Brain microvascular endothelial cell (primary cell): Measurements from ENCODE around the gene C1orf35.

ENCODE experiments used
- DNase-seq: peaks from one replicate; pipeline ENCODE4 v3.0.0-alpha.2; 2020
- H3K27ac ChIP-seq: fragments of 250-450 bp; sonication (Bioruptor Pico); 2 replicates; pipeline ENCODE4 v1.5.1; 2020; ENCODE audit warnings: mild to moderate bottlenecking, moderate library complexity
- H3K27me3 ChIP-seq: fragments of 250-450 bp; sonication (Bioruptor Pico); replicated peaks from 2 replicates; pipeline ENCODE4 v1.5.1; 2020; ENCODE audit warnings: mild to moderate bottlenecking
- H3K36me3 ChIP-seq: fragments of 250-450 bp; sonication (Bioruptor Pico); replicated peaks from 2 replicates; pipeline ENCODE4 v1.5.1; 2020; ENCODE audit warnings: mild to moderate bottlenecking
- H3K4me3 ChIP-seq: 2 replicates; pipeline ENCODE4 v1.5.1; 2011; ENCODE audit warnings: low read depth, mild to moderate bottlenecking, control low read depth, low read length, moderate library complexity
- in situ Hi-C: cut with HindIII; loops from 2 replicates; pipeline ENCODE4 v1.10.0; 2017; ENCODE audit warnings: low sequenced_read_pairs, low pct_ligation_motif_present
- TF ChIP-seq, protein P1 (sequence below): IDR thresholded peaks from 2 replicates; pipeline ENCODE4 v1.5.1; 2011; ENCODE audit warnings: low read depth, mild to moderate bottlenecking, moderate library complexity, low read length, control low read depth, inconsistent platforms; ENCODE audit errors: missing control alignments

C1orf35 gene

DNA sequence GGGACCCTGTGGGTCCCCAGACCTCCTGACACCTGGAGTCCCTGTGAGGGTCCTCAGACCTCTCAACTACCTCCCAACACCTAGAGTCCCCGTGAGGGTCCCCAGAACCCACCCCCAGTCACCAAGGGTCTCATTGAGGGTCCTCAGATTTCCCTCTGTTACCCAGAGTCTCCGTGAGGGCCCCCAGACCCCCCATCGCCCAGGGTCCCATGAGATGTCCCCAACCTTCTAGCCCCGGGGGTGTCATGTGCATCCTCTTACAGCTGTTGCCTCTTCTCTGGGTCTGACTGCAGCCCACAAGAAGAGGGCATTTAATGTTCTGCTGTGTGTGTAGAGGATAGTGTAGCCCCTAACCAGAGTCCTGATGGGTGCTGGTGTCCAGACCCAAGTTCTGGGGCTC lies 44.6 kb upstream of the C1orf35 start:
- H3K27ac ChIP-seq = no peak overlapping the region
- H3K4me3 ChIP-seq = no peak overlapping the region
- in situ Hi-C loops = no loop called here
- no peaks in the 10 kb centered on the region for H3K27me3 ChIP-seq
- H3K36me3 ChIP-seq = peaks cover 14% of the 10 kb centered on the region
- no peak for DNase-seq
- TF ChIP-seq, protein P1, sequence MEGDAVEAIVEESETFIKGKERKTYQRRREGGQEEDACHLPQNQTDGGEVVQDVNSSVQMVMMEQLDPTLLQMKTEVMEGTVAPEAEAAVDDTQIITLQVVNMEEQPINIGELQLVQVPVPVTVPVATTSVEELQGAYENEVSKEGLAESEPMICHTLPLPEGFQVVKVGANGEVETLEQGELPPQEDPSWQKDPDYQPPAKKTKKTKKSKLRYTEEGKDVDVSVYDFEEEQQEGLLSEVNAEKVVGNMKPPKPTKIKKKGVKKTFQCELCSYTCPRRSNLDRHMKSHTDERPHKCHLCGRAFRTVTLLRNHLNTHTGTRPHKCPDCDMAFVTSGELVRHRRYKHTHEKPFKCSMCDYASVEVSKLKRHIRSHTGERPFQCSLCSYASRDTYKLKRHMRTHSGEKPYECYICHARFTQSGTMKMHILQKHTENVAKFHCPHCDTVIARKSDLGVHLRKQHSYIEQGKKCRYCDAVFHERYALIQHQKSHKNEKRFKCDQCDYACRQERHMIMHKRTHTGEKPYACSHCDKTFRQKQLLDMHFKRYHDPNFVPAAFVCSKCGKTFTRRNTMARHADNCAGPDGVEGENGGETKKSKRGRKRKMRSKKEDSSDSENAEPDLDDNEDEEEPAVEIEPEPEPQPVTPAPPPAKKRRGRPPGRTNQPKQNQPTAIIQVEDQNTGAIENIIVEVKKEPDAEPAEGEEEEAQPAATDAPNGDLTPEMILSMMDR = no peak

DNA sequence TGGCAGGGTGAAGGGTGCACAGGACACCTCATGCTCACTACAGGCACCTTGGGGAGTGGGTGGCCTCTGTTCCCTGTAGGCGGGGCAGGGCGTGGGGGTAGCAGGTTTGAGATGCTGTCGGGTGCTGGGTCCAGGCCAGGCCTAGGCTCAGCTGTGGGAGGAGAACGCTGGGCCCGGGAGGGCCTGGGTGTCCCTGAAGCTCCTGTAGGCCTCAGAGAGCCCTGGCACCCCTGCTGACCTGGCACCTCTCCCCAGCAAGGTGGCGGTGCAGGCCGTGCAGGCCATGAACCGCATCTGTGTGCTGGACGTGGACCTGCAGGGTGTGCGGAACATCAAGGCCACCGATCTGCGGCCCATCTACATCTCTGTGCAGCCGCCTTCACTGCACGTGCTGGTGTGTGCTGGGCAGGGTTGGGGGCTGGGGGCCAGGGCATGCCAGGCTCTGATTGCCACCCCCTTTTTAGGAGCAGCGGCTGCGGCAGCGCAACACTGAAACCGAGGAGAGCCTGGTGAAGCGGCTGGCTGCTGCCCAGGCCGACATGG lies 44.1 kb upstream of the C1orf35 start:
- Histone ChIP-seq H3K36me3 (peaks cover 14% of the 10 kb centered on the region), H3K27ac (no peak overlapping the region), H3K27me3 (no peaks in the 10 kb centered on the region), H3K4me3 (no peak overlapping the region)
- TF ChIP-seq, protein P1 = no peak
- in situ Hi-C loops = no loop called here
- DNase-seq = no peak

DNA sequence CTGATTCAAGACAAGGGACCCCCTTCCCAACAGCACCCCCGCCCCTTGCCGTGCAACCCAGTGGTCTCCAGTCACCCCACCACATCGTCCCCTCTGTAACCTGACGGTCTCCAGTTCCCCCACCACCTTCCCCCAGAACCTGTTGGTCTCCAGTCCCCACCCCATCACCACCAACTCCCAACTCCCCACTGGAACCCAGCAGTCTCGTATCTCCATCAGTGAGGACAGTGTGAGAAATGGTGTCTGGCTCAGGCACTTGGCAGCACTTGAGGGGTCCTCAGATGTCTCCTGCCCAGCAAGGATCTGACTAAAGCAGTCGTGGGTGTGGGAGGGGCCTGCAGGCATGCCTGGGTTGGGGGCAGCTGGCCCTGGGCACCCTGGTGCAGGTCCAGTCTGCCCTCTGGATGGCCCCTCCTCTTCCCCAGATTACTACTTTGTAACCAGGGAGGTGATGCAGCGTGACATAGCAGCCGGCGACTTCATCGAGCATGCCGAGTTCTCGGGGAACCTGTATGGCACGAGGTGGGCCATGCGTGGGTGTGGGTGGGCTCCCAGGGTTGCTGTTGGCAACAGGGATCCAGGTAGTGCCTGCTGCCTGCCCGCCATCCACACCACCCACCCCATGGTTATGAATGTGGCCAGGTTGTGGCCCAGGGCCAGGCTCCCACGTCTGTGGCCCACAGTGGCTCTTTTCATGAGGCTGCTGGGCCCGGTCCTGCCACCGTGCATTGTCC lies 43.5 kb upstream of the C1orf35 start:
- no peaks in the 10 kb centered on the region for H3K27me3 ChIP-seq
- TF ChIP-seq, protein P1 = no peak
- H3K27ac ChIP-seq = no peak overlapping the region
- H3K4me3 ChIP-seq = no peak overlapping the region
- in situ Hi-C loops = no loop called here
- H3K36me3 ChIP-seq = peaks cover 18% of the 10 kb centered on the region
- DNase-seq = no peak

DNA sequence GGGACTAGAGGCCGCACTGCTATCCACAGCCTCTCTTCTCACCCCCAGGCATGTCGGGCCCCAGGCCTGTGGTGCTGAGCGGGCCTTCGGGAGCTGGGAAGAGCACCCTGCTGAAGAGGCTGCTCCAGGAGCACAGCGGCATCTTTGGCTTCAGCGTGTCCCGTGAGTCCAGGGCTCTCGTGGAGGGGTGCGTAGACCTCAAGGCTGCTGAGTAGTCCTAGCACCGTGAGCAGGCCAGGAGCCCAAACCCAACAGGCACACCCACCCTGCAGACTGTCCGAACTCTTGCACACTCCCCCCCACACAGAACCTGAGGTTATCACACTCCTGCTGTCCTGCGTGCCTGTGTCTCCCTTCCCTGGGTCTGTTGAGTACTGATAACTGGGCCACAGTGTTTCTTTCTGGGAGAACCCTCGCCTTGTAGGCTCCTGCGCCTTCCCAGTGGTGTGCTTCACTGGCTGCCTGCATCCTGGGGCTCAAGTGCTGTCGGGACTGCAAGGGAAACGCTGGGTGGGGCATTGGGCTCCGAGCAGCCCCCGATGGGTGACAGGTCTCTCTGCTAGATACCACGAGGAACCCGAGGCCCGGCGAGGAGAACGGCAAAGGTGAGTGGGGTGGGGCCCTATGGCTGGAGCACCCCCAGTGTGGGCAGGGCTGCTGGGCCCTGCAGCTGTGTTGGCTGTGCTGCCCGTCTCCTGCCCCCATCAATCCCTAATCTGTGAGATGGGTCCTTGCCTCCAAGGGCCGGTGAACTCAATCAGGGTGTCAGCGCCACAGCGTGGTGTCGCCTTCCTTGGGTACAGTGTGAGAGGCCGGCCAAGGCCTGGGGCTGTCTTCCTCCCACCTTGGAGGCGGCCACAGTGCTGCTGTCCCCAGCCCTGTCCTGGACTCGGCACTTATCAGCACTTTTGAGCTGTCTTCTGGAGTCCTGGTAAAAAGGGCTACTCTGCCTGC lies 42.6 kb upstream of the C1orf35 start:
- H3K36me3 ChIP-seq = peaks cover 18% of the 10 kb centered on the region
- in situ Hi-C loops = no loop called here
- H3K27me3 ChIP-seq = no peaks in the 10 kb centered on the region
- no peak for DNase-seq
- H3K4me3 ChIP-seq = no peak overlapping the region
- TF ChIP-seq, protein P1 = no peak
- H3K27ac ChIP-seq = no peak overlapping the region

DNA sequence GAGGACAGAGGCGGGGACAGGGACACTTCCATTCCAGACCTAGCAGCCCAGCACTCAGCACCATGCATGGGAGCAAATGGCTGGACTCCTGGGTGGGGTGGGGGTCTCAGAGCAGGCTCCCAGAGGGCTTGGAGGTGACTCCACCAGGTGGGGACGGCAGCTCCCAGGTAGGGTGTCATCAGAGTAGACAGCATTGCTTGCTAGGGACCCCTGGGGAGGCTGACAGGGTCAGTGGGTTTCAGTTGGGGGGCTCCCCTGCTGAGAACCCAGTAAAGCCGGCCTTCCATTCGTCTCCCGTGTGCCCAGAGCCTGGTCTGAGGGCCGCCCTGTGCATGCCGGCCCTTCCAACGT lies 41.8 kb upstream of the C1orf35 start:
- Histone ChIP-seq H3K27me3 (no peaks in the 10 kb centered on the region), H3K4me3 (no peak overlapping the region), H3K27ac (no peak overlapping the region), H3K36me3 (peaks cover 18% of the 10 kb centered on the region)
- TF ChIP-seq, protein P1 = no peak
- no peak for DNase-seq
- in situ Hi-C loops = no loop called here
